ENCODE measurements around the gene TRAPPC11.

The TRAPPC11 gene

DNA sequence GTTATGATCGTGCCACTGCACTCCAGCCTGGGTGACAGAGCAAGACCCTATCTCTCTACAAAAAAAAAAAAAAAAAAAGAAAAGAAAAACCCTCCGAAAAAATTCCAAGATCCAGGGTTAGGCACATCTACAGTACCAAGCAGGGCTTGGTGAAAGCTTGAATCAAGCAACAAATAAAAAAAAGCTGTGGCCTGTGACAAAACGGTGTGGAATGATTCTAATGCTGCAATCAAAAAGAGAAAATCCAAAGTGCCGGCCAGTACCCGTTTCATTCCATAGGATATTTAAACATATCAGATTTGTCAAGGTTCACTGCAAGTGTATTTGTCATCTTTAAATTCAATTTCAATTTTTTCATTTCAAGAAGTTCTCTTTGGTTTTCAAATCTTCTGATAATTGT lies 20.7 kb upstream of the TRAPPC11 start:
- Histone ChIP-seq H3K9ac (ENCODE audit: low read depth, low read length) (no peak overlapping the region), H3K36me3 (ENCODE audit: insufficient read depth, low read length) (peaks cover 8% of the 10 kb centered on the region; the same call in 1 of the 2 replicates), H3K4me3 (ENCODE audit: low read length) (no peak overlapping the region), H3K27me3 (ENCODE audit: insufficient read depth, low read length) (no peaks in the 10 kb centered on the region), H3K4me1 (ENCODE audit: insufficient read depth, low read length) (peaks cover 39% of the 10 kb centered on the region), H3K27ac (ENCODE audit: low read depth, low read length) (no peak overlapping the region), H3K9me3 (ENCODE audit: insufficient read depth, low read depth, low read length) (no peaks in the 10 kb centered on the region)
- 94% methylated on average over 5 of the region's 5 CpGs for WGBS

DNA sequence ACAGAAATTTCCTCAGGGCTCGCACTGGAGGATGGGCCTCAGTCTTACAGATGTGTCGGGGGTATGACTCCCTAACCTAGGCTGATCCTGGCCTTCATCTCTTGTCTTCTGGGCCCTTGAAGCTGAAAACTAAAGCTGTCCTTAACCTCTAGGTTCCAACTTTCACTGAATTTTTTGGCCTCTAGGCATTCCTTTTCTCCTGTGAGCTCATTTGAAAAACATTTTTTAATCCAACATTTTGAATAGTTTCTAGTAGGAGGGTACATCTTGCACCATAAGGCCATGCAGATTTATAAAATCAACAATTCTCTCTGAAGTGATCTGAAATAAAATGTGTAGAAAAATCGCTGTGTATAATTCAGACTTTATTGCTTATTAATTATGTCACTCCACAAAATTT lies 19.8 kb upstream of the TRAPPC11 start:
- no peak overlapping the region for H3K4me3 ChIP-seq (ENCODE audit: low read length)
- 97% methylated on average over 2 of the region's 3 CpGs for WGBS
- peaks cover 32% of the 10 kb centered on the region for H3K4me1 ChIP-seq (ENCODE audit: insufficient read depth, low read length)
- no peaks in the 10 kb centered on the region for H3K9me3 ChIP-seq (ENCODE audit: insufficient read depth, low read depth, low read length)
- no peak overlapping the region for H3K9ac ChIP-seq (ENCODE audit: low read depth, low read length)
- H3K27me3 ChIP-seq (ENCODE audit: insufficient read depth, low read length) = no peaks in the 10 kb centered on the region
- H3K36me3 ChIP-seq (ENCODE audit: insufficient read depth, low read length) = peaks cover 14% of the 10 kb centered on the region
- no peak overlapping the region for H3K27ac ChIP-seq (ENCODE audit: low read depth, low read length)

DNA sequence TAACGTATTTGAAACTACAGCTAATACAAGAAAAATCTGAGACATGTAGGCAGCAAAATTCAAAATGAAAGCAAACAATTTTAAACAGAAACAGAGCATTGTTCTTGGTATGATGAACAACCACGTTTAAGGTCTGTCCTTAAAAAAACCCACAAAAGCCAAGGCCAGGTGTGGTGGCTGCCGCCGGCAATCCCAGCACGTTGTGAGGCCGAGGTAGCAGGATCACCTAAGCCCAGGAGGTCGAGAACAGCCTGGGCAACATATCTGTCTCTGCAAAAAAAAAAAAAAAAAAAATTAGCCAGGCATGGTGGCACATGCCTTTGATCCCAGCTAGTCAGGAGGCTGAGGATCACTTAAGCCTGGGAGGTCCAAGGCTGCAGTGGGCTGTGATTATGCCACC lies 13.8 kb upstream of the TRAPPC11 start:
- no peak overlapping the region for H3K4me3 ChIP-seq (ENCODE audit: low read length)
- WGBS = 96% methylated on average over 7 of the region's 7 CpGs

GRCh38 chr4:183657564-183657963 lies 1.5 kb upstream of the TRAPPC11 start:
- no peaks in the 10 kb centered on the region for H3K9me3 ChIP-seq (ENCODE audit: insufficient read depth, low read depth, low read length)
- 96% methylated on average over 3 of the region's 3 CpGs for WGBS
- H3K4me1 ChIP-seq (ENCODE audit: insufficient read depth, low read length) = peaks cover 13% of the 10 kb centered on the region; the same call in 1 of the 2 replicates
- peak overlapping the region; percentile 90 for H3K4me3 ChIP-seq (ENCODE audit: low read length)
- no peaks in the 10 kb centered on the region for H3K27me3 ChIP-seq (ENCODE audit: insufficient read depth, low read length)
- peaks cover 21% of the 10 kb centered on the region for H3K36me3 ChIP-seq (ENCODE audit: insufficient read depth, low read length)
- no peak overlapping the region for H3K27ac ChIP-seq (ENCODE audit: low read depth, low read length)
- H3K9ac ChIP-seq (ENCODE audit: low read depth, low read length) = peak overlapping the region; percentile 84; the same call in 1 of the 2 replicates

More for the DNA sequence above, 13.8 kb upstream of the TRAPPC11 start:
- H3K27me3 ChIP-seq (ENCODE audit: insufficient read depth, low read length) = no peaks in the 10 kb centered on the region
- no peak overlapping the region for H3K27ac ChIP-seq (ENCODE audit: low read depth, low read length)
- no peak overlapping the region for H3K9ac ChIP-seq (ENCODE audit: low read depth, low read length)
- H3K4me1 ChIP-seq (ENCODE audit: insufficient read depth, low read length) = no peaks in the 10 kb centered on the region
- peaks cover 68% of the 10 kb centered on the region for H3K36me3 ChIP-seq (ENCODE audit: insufficient read depth, low read length)
- H3K9me3 ChIP-seq (ENCODE audit: insufficient read depth, low read depth, low read length) = no peaks in the 10 kb centered on the region

- peaks cover 13% of the 10 kb centered on the region; the same call in 1 of the 2 replicates for H3K4me1 ChIP-seq (ENCODE audit: insufficient read depth, low read length)
- peaks cover 13% of the 10 kb centered on the region for H3K36me3 ChIP-seq (ENCODE audit: insufficient read depth, low read length)
- 3% methylated on average over 25 of the region's 39 CpGs for WGBS
- peak overlapping the region; percentile 90 for H3K4me3 ChIP-seq (ENCODE audit: low read length)
- no peaks in the 10 kb centered on the region for H3K9me3 ChIP-seq (ENCODE audit: insufficient read depth, low read depth, low read length)
- peak overlapping the region; percentile 17; the same call in 1 of the 2 replicates for H3K27ac ChIP-seq (ENCODE audit: low read depth, low read length)
- peak overlapping the region; percentile 84 for H3K9ac ChIP-seq (ENCODE audit: low read depth, low read length)
- no peaks in the 10 kb centered on the region for H3K27me3 ChIP-seq (ENCODE audit: insufficient read depth, low read length)
Observed at GRCh38 chr4:183658362-183659028, 598 bp upstream of the TRAPPC11 start.

GRCh38 chr4:183659872-183660242 lies 764 bp downstream of the TRAPPC11 start:
- Histone ChIP-seq H3K9ac (ENCODE audit: low read depth, low read length) (peak overlapping the region; percentile 84), H3K4me3 (ENCODE audit: low read length) (peak overlapping the region; percentile 90), H3K9me3 (ENCODE audit: insufficient read depth, low read depth, low read length) (no peaks in the 10 kb centered on the region), H3K4me1 (ENCODE audit: insufficient read depth, low read length) (peaks cover 13% of the 10 kb centered on the region; the same call in 1 of the 2 replicates), H3K27ac (ENCODE audit: low read depth, low read length) (no peak overlapping the region), H3K27me3 (ENCODE audit: insufficient read depth, low read length) (no peaks in the 10 kb centered on the region), H3K36me3 (ENCODE audit: insufficient read depth, low read length) (peaks cover 16% of the 10 kb centered on the region)
- WGBS = 22% methylated on average over 10 of the region's 10 CpGs

- Histone ChIP-seq H3K27ac (ENCODE audit: low read depth, low read length) (no peak overlapping the region), H3K4me1 (ENCODE audit: insufficient read depth, low read length) (no peaks in the 10 kb centered on the region), H3K27me3 (ENCODE audit: insufficient read depth, low read length) (no peaks in the 10 kb centered on the region), H3K9me3 (ENCODE audit: insufficient read depth, low read depth, low read length) (no peaks in the 10 kb centered on the region), H3K4me3 (ENCODE audit: low read length) (no peak overlapping the region), H3K9ac (ENCODE audit: low read depth, low read length) (0 out of 2 replicates have a peak overlapping the region, but pooled peaks have one; percentile 14), H3K36me3 (ENCODE audit: insufficient read depth, low read length) (peaks cover 67% of the 10 kb centered on the region)
- WGBS = 85% methylated on average over 1 of the region's 1 CpG
Observed at GRCh38 chr4:183666088-183666487, 7.0 kb downstream of the TRAPPC11 start.

GRCh38 chr4:183670251-183670650 lies 11.2 kb downstream of the TRAPPC11 start:
- Histone ChIP-seq H3K27ac (ENCODE audit: low read depth, low read length) (no peak overlapping the region), H3K36me3 (ENCODE audit: insufficient read depth, low read length) (peaks cover 78% of the 10 kb centered on the region), H3K27me3 (ENCODE audit: insufficient read depth, low read length) (no peaks in the 10 kb centered on the region), H3K9ac (ENCODE audit: low read depth, low read length) (no peak overlapping the region), H3K4me1 (ENCODE audit: insufficient read depth, low read length) (no peaks in the 10 kb centered on the region), H3K4me3 (ENCODE audit: low read length) (no peak overlapping the region), H3K9me3 (ENCODE audit: insufficient read depth, low read depth, low read length) (no peaks in the 10 kb centered on the region)
- 89% methylated on average over 3 of the region's 3 CpGs for WGBS

DNA sequence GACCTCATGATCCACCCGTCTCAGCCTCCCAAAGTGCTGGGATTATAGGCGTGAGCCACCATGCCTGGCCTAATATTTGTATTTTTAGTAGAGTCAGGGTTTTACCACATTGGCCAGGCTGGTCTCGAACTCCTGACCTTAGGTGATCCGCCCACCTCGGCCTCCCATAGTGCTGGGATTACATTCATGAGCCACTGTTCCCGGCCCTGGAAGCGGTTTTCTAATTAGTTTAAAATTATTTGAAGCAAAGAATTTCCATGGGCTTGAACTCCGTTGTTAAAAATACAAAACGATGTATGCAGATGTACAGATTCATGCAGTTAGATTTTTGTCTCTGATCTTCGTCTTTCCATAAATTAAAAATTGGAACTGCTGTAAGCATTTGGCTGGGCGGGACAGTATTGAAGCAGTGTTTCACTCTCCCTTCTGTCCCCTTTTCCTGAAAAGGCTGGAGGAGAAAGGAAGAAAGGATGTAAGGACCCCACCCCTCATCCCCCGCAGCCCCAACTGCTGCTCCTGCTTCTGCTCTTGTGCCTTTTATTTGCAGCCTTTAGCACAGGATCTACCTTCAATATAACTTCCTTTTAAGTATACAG lies 12.0 kb downstream of the TRAPPC11 start:
- no peaks in the 10 kb centered on the region for H3K9me3 ChIP-seq (ENCODE audit: insufficient read depth, low read depth, low read length)
- no peak overlapping the region for H3K4me3 ChIP-seq (ENCODE audit: low read length)
- 94% methylated on average over 12 of the region's 12 CpGs for WGBS
- peaks cover 76% of the 10 kb centered on the region for H3K36me3 ChIP-seq (ENCODE audit: insufficient read depth, low read length)
- H3K27me3 ChIP-seq (ENCODE audit: insufficient read depth, low read length) = no peaks in the 10 kb centered on the region
- H3K27ac ChIP-seq (ENCODE audit: low read depth, low read length) = no peak overlapping the region
- no peak overlapping the region for H3K9ac ChIP-seq (ENCODE audit: low read depth, low read length)
- no peaks in the 10 kb centered on the region for H3K4me1 ChIP-seq (ENCODE audit: insufficient read depth, low read length)

GRCh38 chr4:183674153-183674552 lies 15.1 kb downstream of the TRAPPC11 start:
- Histone ChIP-seq H3K36me3 (ENCODE audit: insufficient read depth, low read length) (peaks cover 74% of the 10 kb centered on the region), H3K27me3 (ENCODE audit: insufficient read depth, low read length) (no peaks in the 10 kb centered on the region), H3K9me3 (ENCODE audit: insufficient read depth, low read depth, low read length) (no peaks in the 10 kb centered on the region), H3K27ac (ENCODE audit: low read depth, low read length) (no peak overlapping the region), H3K4me1 (ENCODE audit: insufficient read depth, low read length) (no peaks in the 10 kb centered on the region), H3K9ac (ENCODE audit: low read depth, low read length) (no peak overlapping the region), H3K4me3 (ENCODE audit: low read length) (no peak overlapping the region)
- WGBS = 84% methylated on average over 3 of the region's 3 CpGs

GRCh38 chr4:183675625-183676024 lies 16.5 kb downstream of the TRAPPC11 start:
- Histone ChIP-seq H3K36me3 (ENCODE audit: insufficient read depth, low read length) (peaks cover 72% of the 10 kb centered on the region), H3K27me3 (ENCODE audit: insufficient read depth, low read length) (no peaks in the 10 kb centered on the region), H3K27ac (ENCODE audit: low read depth, low read length) (no peak overlapping the region), H3K4me3 (ENCODE audit: low read length) (no peak overlapping the region), H3K9me3 (ENCODE audit: insufficient read depth, low read depth, low read length) (no peaks in the 10 kb centered on the region), H3K4me1 (ENCODE audit: insufficient read depth, low read length) (no peaks in the 10 kb centered on the region), H3K9ac (ENCODE audit: low read depth, low read length) (no peak overlapping the region)
- 79% methylated on average over 4 of the region's 4 CpGs for WGBS
